Hepatocyte (in vitro differentiated cells): Measurements from ENCODE around the gene ABCD3. TPM values are rescaled to one million over a fixed set of nuclear protein-coding genes. Genes with fewer than 3 reads are reported as not detected.
A peak's percentile ranks its signal among the peaks of the same experiment; 100 is the strongest.

Experiments
- DNase-seq: peaks from one replicate; pipeline ENCODE4 v3.0.0-alpha.2; 2016; ENCODE audit warnings: low spot score
- H2AFZ ChIP-seq: fragments of 200-600 bp; sonication (generic); 2 replicates; pipeline ENCODE4 v1.6.0; 2016; ENCODE audit warnings: antibody characterized with exemption, mild to moderate bottlenecking
- H3K27ac ChIP-seq: fragments of 200-600 bp; sonication (generic); 2 replicates; pipeline ENCODE4 v1.5.1; 2016; ENCODE audit warnings: mild to moderate bottlenecking
- H3K27me3 ChIP-seq: fragments of 200-600 bp; sonication (generic); 2 replicates; pipeline ENCODE4 v1.6.1; 2016
- H3K36me3 ChIP-seq: fragments of 200-600 bp; sonication (generic); replicated peaks from 2 replicates; pipeline ENCODE4 v1.5.1; 2016; ENCODE audit warnings: low read depth; ENCODE audit not compliant: insufficient read depth
- H3K4me1 ChIP-seq: fragments of 200-600 bp; sonication (generic); 2 replicates; pipeline ENCODE4 v1.5.1; 2016; ENCODE audit warnings: mild to moderate bottlenecking, moderate library complexity; ENCODE audit not compliant: insufficient read depth
- H3K4me2 ChIP-seq: fragments of 200-600 bp; sonication (generic); 2 replicates; pipeline ENCODE4 v1.6.0; 2016
- H3K4me3 ChIP-seq: fragments of 200-600 bp; sonication (generic); 2 replicates; pipeline ENCODE4 v1.5.1; 2016; ENCODE audit warnings: mild to moderate bottlenecking
- H3K79me2 ChIP-seq: fragments of 200-600 bp; sonication (generic); 2 replicates; pipeline ENCODE4 v1.6.0; 2017; ENCODE audit warnings: mild to moderate bottlenecking
- H3K9me2 ChIP-seq: fragments of 200-600 bp; sonication (generic); replicated peaks from 2 replicates; pipeline ENCODE4 v1.6.0; 2017; ENCODE audit warnings: mild to moderate bottlenecking; ENCODE audit not compliant: insufficient read depth
- H3K9me3 ChIP-seq: fragments of 200-600 bp; sonication (generic); 2 replicates; pipeline ENCODE4 v1.5.1; 2016; ENCODE audit warnings: low read depth, mild to moderate bottlenecking
- H4K20me1 ChIP-seq: fragments of 200-600 bp; sonication (generic); 2 replicates; pipeline ENCODE4 v1.6.0; 2016; ENCODE audit warnings: mild to moderate bottlenecking; ENCODE audit not compliant: insufficient read depth, poor library complexity, severe bottlenecking
- CTCF ChIP-seq: fragments of 200-600 bp; sonication (generic); IDR thresholded peaks from 2 replicates; pipeline ENCODE4 v1.5.1; 2016; ENCODE audit warnings: antibody characterized with exemption, mild to moderate bottlenecking; ENCODE audit not compliant: poor library complexity
- EZH2 ChIP-seq: fragments of 200-600 bp; sonication (generic); IDR thresholded peaks from 2 replicates; pipeline ENCODE4 v1.6.1; 2016; ENCODE audit warnings: antibody characterized with exemption, mild to moderate bottlenecking, borderline replicate concordance
- EZH2phosphoT487 ChIP-seq: fragments of 200-600 bp; sonication (generic); IDR thresholded peaks from one replicate; pipeline ENCODE4 v1.6.1; 2018; ENCODE audit warnings: antibody characterized with exemption, mild to moderate bottlenecking, low read depth, moderate library complexity; ENCODE audit not compliant: unreplicated experiment, severe bottlenecking
- WGBS: methylation state at CpG from one replicate; pipeline ENCODE4 v1.1.6; 2016; ENCODE audit warnings: low lambda C conversion rate; ENCODE audit errors: missing lambda C conversion rate; 5-methylcytosine and 5-hydroxymethylcytosine counted together
- polyA plus RNA-seq: library from polyadenylated mRNA; unstranded; fragments of >200 nt; fragmentation: Nextera tagmentation; extraction: Ambion mirVana; gene quantifications from 2 replicates; pipeline ENCODE4 v1.2.1, GENCODE V29; 2016
- total RNA-seq: library from RNA; depleted of rRNA; stranded (reverse); fragments of >200 nt; gene quantifications from 2 replicates; pipeline ENCODE4 v1.2.3, GENCODE V29; 2014

Gene ABCD3
- total and polyA plus RNA-seq, 2 experiments from 2014 or later: 50.7 to 96.4 TPM

DNA sequence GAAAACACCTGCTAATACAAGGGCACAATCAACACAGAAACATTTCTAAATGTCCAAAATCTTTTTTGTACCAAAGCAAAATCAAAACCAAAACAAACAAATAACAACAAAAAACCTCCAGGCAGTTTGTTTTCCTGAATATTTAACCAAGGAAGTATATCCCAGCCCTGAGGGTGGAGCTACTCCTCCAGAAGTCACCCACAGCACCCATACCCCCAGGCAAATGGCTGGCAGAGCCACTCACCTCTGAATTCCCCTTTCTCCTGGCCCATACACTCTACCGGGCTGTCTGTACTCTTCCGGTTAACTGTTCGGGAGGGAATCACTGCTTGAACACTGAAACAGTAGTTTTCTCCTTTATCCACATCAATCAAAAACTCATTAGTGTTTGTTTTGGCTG lies 113.9 kb downstream of the ABCD3 start:
- no peak for DNase-seq
- H3K9me2 ChIP-seq: no peaks in the 10 kb centered on the region
- H2AFZ ChIP-seq: no peak overlapping the region
- no peaks in the 10 kb centered on the region for H3K9me3 ChIP-seq
- H3K4me2 ChIP-seq: no peak overlapping the region
- 92% methylated on average over 3 of the region's 3 CpGs for WGBS
- peaks cover 12% of the 10 kb centered on the region for H4K20me1 ChIP-seq
- no peak for TF ChIP-seq CTCF
- no peak for TF ChIP-seq EZH2
- no peak for TF ChIP-seq EZH2phosphoT487
- H3K36me3 ChIP-seq: no peaks in the 10 kb centered on the region
- peaks cover 18% of the 10 kb centered on the region for H3K4me1 ChIP-seq
- peaks cover 31% of the 10 kb centered on the region for H3K79me2 ChIP-seq
- no peak overlapping the region for H3K4me3 ChIP-seq
- H3K27ac ChIP-seq: peak overlapping the region; percentile 1
- H3K27me3 ChIP-seq: no peaks in the 10 kb centered on the region

- Histone ChIP-seq H3K36me3 (no peaks in the 10 kb centered on the region), H2AFZ (no peak overlapping the region), H3K9me2 (no peaks in the 10 kb centered on the region), H4K20me1 (peaks cover 40% of the 10 kb centered on the region), H3K4me1 (peaks cover 37% of the 10 kb centered on the region), H3K9me3 (no peaks in the 10 kb centered on the region), H3K4me3 (no peak overlapping the region), H3K79me2 (peaks cover 61% of the 10 kb centered on the region), H3K27ac (peak overlapping the region; percentile 97), H3K27me3 (no peaks in the 10 kb centered on the region), H3K4me2 (peak overlapping the region; percentile 80)
- TF ChIP-seq CTCF (no peak), EZH2phosphoT487 (no peak), EZH2 (no peak)
- 92% methylated on average over 5 of the region's 5 CpGs for WGBS
- DNase-seq: no peak
Observed at GRCh38 chr1:94535095-94535494, 116.9 kb downstream of the ABCD3 start.

- H3K27ac ChIP-seq: peak overlapping the region; percentile 97
- H3K79me2 ChIP-seq: peaks cover 69% of the 10 kb centered on the region
- H3K9me2 ChIP-seq: no peaks in the 10 kb centered on the region
- no peak for DNase-seq
- TF ChIP-seq EZH2phosphoT487 (no peak), EZH2 (no peak), CTCF (no peak)
- H3K4me3 ChIP-seq: no peak overlapping the region
- peaks cover 37% of the 10 kb centered on the region for H3K4me1 ChIP-seq
- H3K4me2 ChIP-seq: peak overlapping the region; percentile 80
- H3K9me3 ChIP-seq: no peaks in the 10 kb centered on the region
- peaks cover 48% of the 10 kb centered on the region for H4K20me1 ChIP-seq
- no peaks in the 10 kb centered on the region for H3K36me3 ChIP-seq
- H2AFZ ChIP-seq: no peak overlapping the region
- no peaks in the 10 kb centered on the region for H3K27me3 ChIP-seq
- 68% methylated on average over 9 of the region's 9 CpGs for WGBS
Observed at GRCh38 chr1:94535879-94536278, 117.7 kb downstream of the ABCD3 start.

DNA sequence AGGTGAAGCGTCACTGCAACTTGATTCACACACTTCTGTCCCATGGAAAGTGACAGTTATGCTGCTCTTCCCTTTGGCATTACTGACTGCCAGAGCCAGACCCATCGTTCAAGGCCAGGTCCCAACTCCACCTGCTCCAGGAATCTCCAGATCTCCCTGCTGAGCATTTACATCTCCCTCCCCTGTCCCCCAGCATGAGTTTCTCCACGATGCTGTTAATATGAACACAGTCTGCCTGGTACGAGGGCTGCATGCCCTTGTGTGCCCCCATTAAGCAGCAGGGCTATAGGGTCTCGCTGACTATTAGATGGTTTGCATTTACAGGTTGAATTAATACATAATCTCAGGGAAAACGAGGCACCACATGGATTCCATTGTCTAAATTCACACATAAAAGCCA lies 119.1 kb downstream of the ABCD3 start:
- Histone ChIP-seq H3K9me3 (no peaks in the 10 kb centered on the region), H3K9me2 (no peaks in the 10 kb centered on the region), H3K4me3 (peak overlapping the region; percentile 78), H3K36me3 (no peaks in the 10 kb centered on the region), H3K4me2 (peak overlapping the region; percentile 80), H4K20me1 (peaks cover 46% of the 10 kb centered on the region), H3K79me2 (peaks cover 77% of the 10 kb centered on the region), H3K27me3 (no peaks in the 10 kb centered on the region), H3K4me1 (peaks cover 37% of the 10 kb centered on the region), H3K27ac (peak overlapping the region; percentile 97), H2AFZ (no peak overlapping the region)
- DNase-seq: peak; percentile 10
- TF ChIP-seq EZH2phosphoT487 (no peak), CTCF (no peak), EZH2 (no peak)
- WGBS: 60% methylated on average over 6 of the region's 6 CpGs
